GM19023 (cell line): ENCODE results near the gene LSG1.

Experiments used
- ATAC-seq: cut with Tn5 transposase; IDR thresholded peaks from one replicate; pipeline ENCODE4 v1.9.1; 2021; ENCODE audit warnings: mild to moderate bottlenecking, moderate library complexity; ENCODE audit not compliant: unreplicated experiment

Gene LSG1

GRCh38 chr3:194671900-194672808, at the start of gene LSG1:
TSS of gene LSG1 (minus strand) at chr3:194672191. CDS start at chr3:194672162, 29 bp downstream.
- peak; percentile 89 for ATAC-seq

DNA sequence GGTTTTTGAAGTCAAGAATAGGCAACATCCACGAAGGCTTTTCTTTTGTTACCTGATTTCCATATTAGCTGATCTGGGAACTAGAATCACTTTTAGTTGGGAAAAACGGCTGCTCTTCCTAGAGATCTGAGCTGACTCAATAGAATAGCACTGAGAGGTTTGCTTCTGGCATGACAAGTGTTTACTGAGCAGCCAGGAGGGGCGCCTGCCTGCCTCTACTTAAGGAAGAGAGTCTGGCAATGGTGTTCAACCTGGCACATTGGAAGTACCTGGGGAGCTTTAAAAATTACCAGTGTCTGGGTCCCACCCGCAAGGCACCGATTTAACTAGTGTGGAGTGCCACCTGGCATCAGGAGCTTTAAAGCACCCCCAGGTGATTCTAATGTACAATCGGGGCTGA, 48.1 kb upstream of the LSG1 start:
- ATAC-seq, result no peak

GRCh38 chr3:194718079-194718478, 46.1 kb upstream of the LSG1 start:
- no peak for ATAC-seq

- ATAC-seq, result no peak
These were observed 43.2 kb upstream of the LSG1 start for GRCh38 chr3:194715022-194715800.

DNA sequence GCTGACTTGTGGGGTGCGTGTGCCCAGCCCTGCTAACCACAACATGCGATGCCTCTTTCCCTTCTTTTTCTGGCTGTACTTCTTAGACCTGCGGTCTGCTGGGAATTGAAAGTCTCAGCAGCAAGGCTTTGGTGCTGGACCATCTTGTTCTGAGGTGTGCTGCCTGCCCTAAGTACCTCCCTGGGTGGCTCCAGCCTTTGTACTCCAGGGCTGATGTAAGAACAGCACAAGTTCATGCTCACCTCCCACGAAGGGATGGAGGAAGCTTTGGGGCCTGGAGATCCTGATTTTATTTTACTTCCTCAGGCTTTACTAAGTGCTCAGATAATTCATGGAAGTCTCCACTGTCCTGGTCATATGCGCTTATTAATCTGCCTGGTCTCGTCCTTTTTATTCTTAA, 42.6 kb upstream of the LSG1 start:
- no peak for ATAC-seq

DNA sequence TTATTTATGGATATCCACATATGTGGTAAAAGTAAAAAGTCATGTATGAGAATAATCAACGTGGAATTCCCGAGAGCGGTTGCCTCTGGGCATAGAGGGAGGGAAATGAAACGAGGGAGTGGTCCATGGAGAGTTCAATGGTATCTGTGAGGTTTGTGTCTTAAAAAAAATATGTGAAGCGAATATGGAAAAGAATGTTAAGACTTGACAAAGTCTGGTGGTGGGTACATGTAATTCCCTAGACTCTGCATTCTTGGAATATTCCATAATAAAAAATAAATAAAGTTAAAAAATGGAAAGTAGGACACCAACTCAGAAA, 42.1 kb upstream of the LSG1 start:
- no peak for ATAC-seq

DNA sequence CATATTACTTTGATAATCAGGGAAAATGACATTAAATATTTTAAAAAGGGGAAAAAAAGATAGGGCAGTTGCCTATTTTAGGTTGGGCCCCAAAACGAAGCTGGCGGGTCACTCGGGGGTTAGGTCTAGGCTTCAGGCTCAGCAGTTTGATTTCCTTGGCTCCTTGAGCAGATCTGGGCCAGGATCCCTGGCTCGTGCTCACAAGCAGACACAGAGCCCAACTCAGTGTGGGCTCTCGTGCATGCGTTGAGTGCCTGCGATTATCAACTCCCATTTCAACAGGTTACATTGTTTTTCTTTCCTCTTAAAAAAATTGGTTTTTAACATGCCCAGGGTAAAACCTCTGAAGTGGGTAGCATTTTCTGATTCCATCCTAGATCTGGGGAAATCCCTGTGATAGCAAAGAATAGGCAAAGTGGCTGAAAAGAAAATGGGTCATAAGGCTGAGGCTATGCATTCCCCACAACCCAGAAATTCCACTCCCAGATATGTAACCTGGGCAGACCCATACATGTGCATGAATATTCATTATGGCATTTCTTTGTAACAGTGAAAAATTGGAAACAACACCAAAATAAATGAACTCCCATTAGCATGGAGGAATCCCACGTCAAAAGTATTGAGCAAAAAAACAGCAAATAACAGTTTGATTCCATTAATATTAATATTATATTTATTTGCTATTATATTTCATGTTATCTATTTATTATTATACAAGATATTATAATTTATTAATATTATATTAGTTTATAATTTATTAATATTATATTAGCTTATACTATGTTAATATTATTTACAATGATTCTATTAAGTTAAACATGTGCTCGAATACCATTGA, 41.5 kb upstream of the LSG1 start:
- ATAC-seq, result no peak

DNA sequence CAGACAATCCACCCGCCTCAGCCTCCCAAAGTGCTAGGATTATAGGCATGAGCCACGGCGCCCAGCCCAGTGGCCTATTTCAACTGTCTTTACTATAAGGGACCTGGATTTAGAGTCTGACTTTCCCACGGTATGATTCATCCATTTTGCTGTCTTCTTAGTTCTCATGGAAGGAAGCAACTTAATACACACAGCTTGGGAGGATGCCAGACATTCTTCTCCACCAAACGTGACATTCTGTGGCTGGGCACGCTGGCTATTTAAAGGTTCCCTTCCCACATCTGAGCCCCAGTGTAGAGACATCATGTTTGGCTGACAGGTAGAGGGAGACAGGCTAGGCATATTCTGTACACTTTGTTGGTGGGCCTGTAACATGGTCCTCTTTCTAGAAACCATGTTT, 39.9 kb upstream of the LSG1 start:
- no peak for ATAC-seq

DNA sequence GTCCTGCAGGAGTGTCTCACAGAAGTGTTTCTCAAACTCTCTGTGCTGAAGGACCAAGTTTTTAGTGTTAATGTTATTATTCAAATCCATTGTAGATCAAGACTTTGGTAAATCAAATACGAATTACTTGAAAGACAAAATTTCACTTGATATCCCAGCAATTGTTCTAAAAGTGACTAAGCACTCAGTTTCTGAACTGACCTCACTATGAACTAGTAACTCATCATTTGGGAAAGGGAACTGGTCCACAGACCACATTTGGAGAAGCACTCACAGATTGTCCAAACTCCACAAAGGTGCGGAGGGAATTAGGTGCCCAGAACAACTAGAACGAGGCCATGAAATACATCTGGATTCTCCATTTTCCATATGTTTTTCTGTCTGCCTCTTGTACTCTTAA, 39.3 kb upstream of the LSG1 start:
- ATAC-seq, result no peak

GRCh38 chr3:194707147-194707540, 35.2 kb upstream of the LSG1 start:
- ATAC-seq, result no peak

DNA sequence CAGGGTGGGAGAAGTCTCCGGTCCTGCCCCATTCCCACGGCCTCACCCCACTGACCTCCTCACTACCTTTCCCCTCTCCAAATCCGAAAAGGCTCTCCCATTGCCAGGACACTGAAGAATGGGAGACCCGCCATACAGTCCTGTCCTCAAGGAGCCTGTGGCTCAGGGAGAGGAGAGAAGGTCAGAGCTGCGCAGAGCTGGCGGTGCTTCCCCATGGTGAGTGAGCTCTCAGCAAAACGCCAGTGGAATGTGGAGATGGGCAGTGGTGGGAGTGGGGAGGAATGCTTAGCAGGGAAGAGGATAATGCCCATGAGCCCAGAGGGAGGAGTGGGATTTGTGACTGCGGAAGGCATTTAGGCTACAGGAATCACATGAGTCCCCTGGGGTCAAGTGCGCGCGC, 33.8 kb upstream of the LSG1 start:
- no peak for ATAC-seq

DNA sequence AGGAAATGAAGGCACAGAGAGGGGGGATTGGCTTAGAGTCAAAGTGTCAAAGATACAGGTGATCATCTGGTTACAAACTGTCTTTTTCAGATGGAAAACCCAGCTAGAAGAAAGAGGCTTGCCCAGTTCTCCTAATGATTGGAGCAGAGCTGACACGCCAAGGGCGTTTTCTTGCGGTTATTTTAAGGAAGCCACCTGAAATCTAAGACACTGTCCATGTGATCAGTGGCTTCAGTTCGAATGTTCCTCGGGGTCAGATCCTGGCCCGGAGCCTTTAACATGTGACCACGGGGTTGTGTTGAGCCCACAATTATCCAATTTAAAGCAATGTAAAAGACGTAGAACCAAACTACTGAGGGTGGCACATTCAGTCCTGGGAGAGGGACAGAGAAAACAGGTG, 33.2 kb upstream of the LSG1 start:
- no peak for ATAC-seq

- ATAC-seq, result no peak
These were observed 30.6 kb upstream of the LSG1 start for GRCh38 chr3:194702545-194702944.

DNA sequence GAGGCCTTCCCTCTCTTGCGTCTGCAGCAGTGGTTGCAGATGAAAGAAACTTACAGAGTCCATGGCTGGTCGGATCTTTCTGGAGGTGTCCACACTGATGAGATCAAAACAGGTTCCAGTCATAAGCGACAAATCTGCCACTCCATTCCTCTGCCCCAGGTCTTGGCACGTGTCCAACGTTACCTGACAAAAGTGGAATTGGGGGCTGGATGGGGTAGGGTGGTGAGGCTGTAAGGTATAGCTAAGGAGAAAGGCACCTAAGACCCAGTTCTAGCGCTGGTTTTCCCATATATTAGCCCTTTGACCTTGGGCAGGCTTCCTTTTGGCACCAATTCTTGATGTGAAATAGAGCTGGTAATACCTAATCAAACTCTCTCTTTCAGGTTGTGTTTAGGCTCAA, 24.7 kb upstream of the LSG1 start:
- no peak for ATAC-seq

DNA sequence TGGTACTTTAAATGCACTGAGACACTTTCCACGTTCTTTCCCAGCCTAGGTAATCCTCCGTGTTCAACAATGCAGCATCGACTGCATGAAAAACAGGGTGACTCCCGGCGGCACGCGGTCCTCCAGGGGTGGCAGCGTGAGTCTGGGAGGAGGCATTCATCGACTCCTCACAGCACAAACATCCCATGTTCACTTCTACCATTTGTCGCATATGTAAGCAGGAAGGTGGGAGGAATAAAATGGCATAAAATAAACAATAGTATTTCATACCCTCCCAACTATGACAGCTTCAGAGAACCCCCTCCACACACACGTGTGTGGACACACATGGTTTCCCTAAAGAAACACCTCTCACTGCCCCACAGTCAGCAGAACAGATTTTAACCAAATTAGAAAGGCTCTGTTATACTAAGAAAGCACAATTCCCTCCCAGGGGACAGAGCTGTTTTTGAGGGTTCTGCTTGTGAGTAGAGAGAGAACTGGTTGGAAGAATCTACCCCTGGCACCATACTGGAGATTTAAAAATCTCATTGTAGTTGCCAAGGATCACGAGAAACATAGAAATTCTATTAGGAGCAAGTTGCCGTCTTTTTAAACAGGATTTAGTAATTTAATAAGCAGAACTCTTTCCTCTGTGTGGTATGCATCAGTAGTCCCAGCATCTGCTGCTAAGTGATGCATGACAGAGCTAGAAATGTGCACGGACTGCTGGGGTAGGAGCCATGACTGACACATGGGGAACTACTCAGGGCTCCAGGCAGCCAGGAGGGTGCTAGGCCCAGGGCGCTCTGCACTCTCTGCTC, 19.7 kb upstream of the LSG1 start:
- ATAC-seq, result peak; percentile 65

DNA sequence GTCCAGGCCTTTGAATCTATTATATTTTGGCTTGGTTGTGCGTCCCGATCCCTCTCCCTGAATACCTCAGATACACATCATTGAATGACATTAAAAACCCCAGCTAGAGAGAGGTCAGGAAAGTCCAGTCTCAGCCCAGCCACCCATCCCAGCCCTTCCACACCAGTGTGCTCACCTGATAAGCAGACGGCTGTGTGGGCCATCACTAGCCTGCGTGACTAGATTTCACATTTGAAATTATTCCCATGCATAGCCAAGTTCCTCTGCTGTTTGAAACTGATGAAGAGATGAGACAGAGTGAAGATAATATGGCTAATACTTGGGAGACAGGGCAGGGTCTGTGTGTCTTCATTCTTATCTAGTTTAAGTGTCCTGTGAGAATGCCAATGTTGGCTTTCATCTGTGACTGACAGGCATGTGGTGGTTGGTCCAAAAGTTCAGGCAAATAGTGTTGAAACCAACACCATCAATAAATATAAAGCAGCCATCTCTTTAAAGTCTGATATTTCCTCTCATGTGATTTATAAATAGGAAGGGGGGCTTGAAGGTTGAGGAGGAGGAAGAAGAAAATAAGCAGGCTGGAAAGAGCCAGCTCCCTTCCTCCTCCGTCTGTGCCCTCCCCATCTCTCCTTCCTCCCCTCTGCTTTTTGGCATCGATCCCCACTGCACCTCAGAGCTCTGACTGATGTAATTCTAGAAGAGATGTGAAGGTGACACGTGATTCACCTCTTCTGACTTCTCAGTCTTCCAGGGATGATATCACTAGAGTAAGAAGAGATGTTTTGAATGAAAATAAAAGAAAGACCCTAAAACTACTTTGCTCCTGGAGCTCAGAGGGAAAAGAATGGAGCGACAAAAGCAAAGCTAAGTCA, 18.7 kb upstream of the LSG1 start:
- no peak for ATAC-seq

GRCh38 chr3:194689493-194689944, 17.5 kb upstream of the LSG1 start:
- no peak for ATAC-seq

GRCh38 chr3:194688946-194689345, 17.0 kb upstream of the LSG1 start:
- ATAC-seq, result no peak

GRCh38 chr3:194688200-194688740, 16.3 kb upstream of the LSG1 start:
- peak; percentile 22 for ATAC-seq
